Prostate gland (tissue), 2 donors: ENCODE data around the gene GRAP2.

Source experiments
- CTCF ChIP-seq, 4 experiments: fragments of 200-600 bp in 2 of 4; fragments of 450-650 bp in 2 of 4; sonication (generic) in 2 of 4; IDR thresholded peaks; 1 replicate in 3 of 4; 2 replicates in 1 of 4; pipeline ENCODE4 v1.5.1; 2016 to 2019; ENCODE audit warnings: antibody characterized with exemption in 4 of 4, mild to moderate bottlenecking in 2 of 4, moderate library complexity in 2 of 4
- POLR2A ChIP-seq: fragments of 450-650 bp; IDR thresholded peaks from one replicate; pipeline ENCODE4 v1.6.1; 2016; ENCODE audit warnings: antibody characterized with exemption, mild to moderate bottlenecking
- POLR2AphosphoS5 ChIP-seq: sonication (generic); formaldehyde crosslinking; IDR thresholded peaks from one replicate; pipeline ENCODE4 v1.6.1; 2017; ENCODE audit warnings: antibody characterized with exemption

GRCh38 chr22:39973656-39974055 lies 72.8 kb downstream of the GRAP2 start:
- no peak for TF ChIP-seq POLR2A
- no peak for TF ChIP-seq CTCF (IDR thresholded peaks at IDR 0.05)
- TF ChIP-seq POLR2AphosphoS5 = peak; percentile 39
